Uterus (tissue), 2 donors: Measurements from ENCODE around the gene TMEM266.

Experiments used
- CTCF ChIP-seq, 4 experiments: fragments of 200-600 bp in 2 of 4; fragments of 450-650 bp in 2 of 4; sonication (generic) in 2 of 4; IDR thresholded peaks; one replicate each; pipeline ENCODE4 v1.5.1; 2016 to 2019; ENCODE audit warnings: antibody characterized with exemption in 4 of 4, mild to moderate bottlenecking in 2 of 4, moderate library complexity in 1 of 4
- POLR2A ChIP-seq, 2 donors: fragments of 450-650 bp; IDR thresholded peaks; one replicate each; pipeline ENCODE4 v1.6.1; 2016; ENCODE audit warnings: antibody characterized with exemption in 2 of 2, mild to moderate bottlenecking in 1 of 2, moderate library complexity in 1 of 2

DNA sequence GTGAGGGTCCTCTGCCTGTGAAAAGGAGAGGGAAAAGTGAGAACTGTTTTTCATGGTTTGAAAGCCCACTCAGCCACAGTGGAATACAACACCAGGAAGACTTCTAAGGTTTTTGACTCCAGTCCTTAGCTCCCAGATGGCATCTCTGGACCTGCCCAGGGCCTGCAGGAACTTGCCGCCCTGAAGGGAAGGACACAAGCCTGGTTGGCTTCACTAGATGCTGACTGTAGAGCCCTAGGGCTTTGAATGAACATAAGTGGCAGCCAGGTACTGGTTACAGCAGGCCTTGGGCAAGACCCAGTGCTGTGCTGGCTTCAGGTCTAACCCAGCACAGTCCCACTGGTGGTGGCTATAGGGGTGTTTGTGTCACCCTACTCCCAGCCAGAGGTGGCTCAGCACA lies 21.3 kb upstream of the TMEM266 start:
- TF ChIP-seq CTCF (IDR thresholded peaks at IDR 0.05) (no peak), POLR2A (IDR thresholded peaks at IDR 0.05) (no peak)
